Liver (tissue), 3 donors: ENCODE measurements around the gene NBAS.

ENCODE experiments used
- ATF3 ChIP-seq: IDR thresholded peaks from 2 replicates; pipeline ENCODE4 v1.6.1; 2016; ENCODE audit warnings: antibody characterized with exemption
- CTCF ChIP-seq: fragments of 150-350 bp; IDR thresholded peaks from 2 replicates; pipeline ENCODE4 v1.5.1; 2017; ENCODE audit warnings: improper control_type of control experiment, low read depth, low read length; ENCODE audit not compliant: missing input control
- FOXA2 ChIP-seq: IDR thresholded peaks from 2 replicates; pipeline ENCODE4 v1.6.1; 2016; ENCODE audit warnings: antibody characterized with exemption
- GABPA ChIP-seq, 2 donors: IDR thresholded peaks in 1 of 2; conservative IDR thresholded peaks in 1 of 2; 2 replicates each; pipeline ENCODE4 v1.6.1; 2016; ENCODE audit warnings: antibody characterized with exemption in 2 of 2, mild to moderate bottlenecking in 1 of 2, moderate library complexity in 1 of 2
- MAX ChIP-seq: IDR thresholded peaks from 2 replicates; pipeline ENCODE4 v1.6.1; 2016; ENCODE audit warnings: antibody characterized with exemption
- RAD21 ChIP-seq, 2 donors: IDR thresholded peaks; 2 replicates each; pipeline ENCODE4 v1.6.1; 2016; ENCODE audit warnings: antibody characterized with exemption in 2 of 2, mild to moderate bottlenecking in 2 of 2
- REST ChIP-seq: IDR thresholded peaks from 2 replicates; pipeline ENCODE4 v1.6.1; 2016; ENCODE audit warnings: antibody characterized with exemption, mild to moderate bottlenecking
- RXRA ChIP-seq, 2 donors: IDR thresholded peaks; 2 replicates each; pipeline ENCODE4 v1.6.1; 2017 to 2018; ENCODE audit warnings: antibody characterized with exemption in 2 of 2, mild to moderate bottlenecking in 1 of 2
- SP1 ChIP-seq: IDR thresholded peaks from 2 replicates; pipeline ENCODE4 v1.6.1; 2018; ENCODE audit warnings: antibody characterized with exemption, mild to moderate bottlenecking
- TAF1 ChIP-seq: conservative IDR thresholded peaks from 2 replicates; pipeline ENCODE4 v1.6.1; 2016; ENCODE audit warnings: antibody characterized with exemption, mild to moderate bottlenecking
- YY1 ChIP-seq: IDR thresholded peaks from 2 replicates; pipeline ENCODE4 v1.6.1; 2016; ENCODE audit warnings: antibody characterized with exemption, mild to moderate bottlenecking
- ZBTB33 ChIP-seq: IDR thresholded peaks from 2 replicates; pipeline ENCODE4 v1.6.1; 2016; ENCODE audit warnings: antibody characterized with exemption
- donor health status: healthy.
- donor health status: healthy.

- TF ChIP-seq CTCF (no peak), SP1 (no peak), REST (no peak), GABPA (IDR thresholded peaks at IDR 0.05 in 1 of 2, conservative IDR thresholded peaks at IDR 0.05 in 1 of 2) (no peak), TAF1 (no peak), YY1 (no peak), ATF3 (no peak), ZBTB33 (no peak), RAD21 (IDR thresholded peaks at IDR 0.05) (no peak), MAX (no peak), RXRA (IDR thresholded peaks at IDR 0.05) (peak in 1 of 2 donors; percentile 48), FOXA2 (no peak)
Observed at GRCh38 chr2:15259356-15259756, 301.8 kb downstream of the NBAS start.
